ENCODE measurements around the gene CRB2.

CRB2 gene

GRCh38 chr9:123417289-123418051 lies 61.5 kb downstream of the CRB2 start:
- no peaks in the 10 kb centered on the region for H3K27me3 ChIP-seq (ENCODE audit: control insufficient read depth, low read length)
- no peak overlapping the region for H3K27ac ChIP-seq (ENCODE audit: low read depth, low read length)
- no peaks in the 10 kb centered on the region for H3F3A ChIP-seq (ENCODE audit: control insufficient read depth, insufficient read depth)
- H3K4me2 ChIP-seq (ENCODE audit: low read length), result no peak overlapping the region
- no peaks in the 10 kb centered on the region for H3K4me1 ChIP-seq (ENCODE audit: control insufficient read depth, low read length)
- TF ChIP-seq, protein P1, sequence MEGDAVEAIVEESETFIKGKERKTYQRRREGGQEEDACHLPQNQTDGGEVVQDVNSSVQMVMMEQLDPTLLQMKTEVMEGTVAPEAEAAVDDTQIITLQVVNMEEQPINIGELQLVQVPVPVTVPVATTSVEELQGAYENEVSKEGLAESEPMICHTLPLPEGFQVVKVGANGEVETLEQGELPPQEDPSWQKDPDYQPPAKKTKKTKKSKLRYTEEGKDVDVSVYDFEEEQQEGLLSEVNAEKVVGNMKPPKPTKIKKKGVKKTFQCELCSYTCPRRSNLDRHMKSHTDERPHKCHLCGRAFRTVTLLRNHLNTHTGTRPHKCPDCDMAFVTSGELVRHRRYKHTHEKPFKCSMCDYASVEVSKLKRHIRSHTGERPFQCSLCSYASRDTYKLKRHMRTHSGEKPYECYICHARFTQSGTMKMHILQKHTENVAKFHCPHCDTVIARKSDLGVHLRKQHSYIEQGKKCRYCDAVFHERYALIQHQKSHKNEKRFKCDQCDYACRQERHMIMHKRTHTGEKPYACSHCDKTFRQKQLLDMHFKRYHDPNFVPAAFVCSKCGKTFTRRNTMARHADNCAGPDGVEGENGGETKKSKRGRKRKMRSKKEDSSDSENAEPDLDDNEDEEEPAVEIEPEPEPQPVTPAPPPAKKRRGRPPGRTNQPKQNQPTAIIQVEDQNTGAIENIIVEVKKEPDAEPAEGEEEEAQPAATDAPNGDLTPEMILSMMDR (IDR thresholded peaks at IDR 0.05; ENCODE audit: low read depth, low read length, poor library complexity, severe bottlenecking), result peak; percentile 43
- TF ChIP-seq EZH2phosphoT487 (IDR thresholded peaks at IDR 0.05; ENCODE audit: borderline replicate concordance, low read length), result no peak
- H3K79me2 ChIP-seq (ENCODE audit: control insufficient read depth, low read length), result no peaks in the 10 kb centered on the region
- H3K4me3 ChIP-seq (ENCODE audit: low read length), result no peak overlapping the region
- H4K20me1 ChIP-seq (ENCODE audit: control insufficient read depth, insufficient read depth, low read depth, low read length), result no peaks in the 10 kb centered on the region
- no peaks in the 10 kb centered on the region for H3K9me2 ChIP-seq (replicated peaks; ENCODE audit: control insufficient read depth, low read length)
- H3K9me3 ChIP-seq (ENCODE audit: control insufficient read depth, insufficient read depth, low read length), result no peaks in the 10 kb centered on the region
- H3K36me3 ChIP-seq (ENCODE audit: control insufficient read depth, low read length), result no peaks in the 10 kb centered on the region

DNA sequence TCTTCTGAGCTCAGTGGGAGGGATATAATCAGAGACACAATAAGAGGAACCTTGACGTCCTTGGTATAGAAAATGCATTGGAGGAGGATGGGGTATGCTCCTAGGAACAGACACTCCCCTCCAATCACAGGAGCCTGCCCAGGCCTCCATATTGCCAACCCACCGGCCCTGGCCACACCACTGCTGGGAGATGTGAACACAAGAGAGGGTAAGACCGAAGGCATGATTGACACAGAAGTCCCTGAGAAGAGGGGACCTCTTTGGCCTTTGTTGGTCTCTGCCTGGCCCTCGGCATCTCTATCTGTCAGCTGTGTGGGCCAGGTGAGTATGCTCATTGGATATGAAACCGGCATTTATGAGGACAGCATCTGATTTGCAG lies 62.0 kb downstream of the CRB2 start:
- no peak overlapping the region for H3K4me2 ChIP-seq (ENCODE audit: low read length)
- no peaks in the 10 kb centered on the region for H3K27me3 ChIP-seq (ENCODE audit: control insufficient read depth, low read length)
- no peaks in the 10 kb centered on the region for H3K79me2 ChIP-seq (ENCODE audit: control insufficient read depth, low read length)
- no peaks in the 10 kb centered on the region for H3K9me3 ChIP-seq (ENCODE audit: control insufficient read depth, insufficient read depth, low read length)
- H3K36me3 ChIP-seq (ENCODE audit: control insufficient read depth, low read length), result no peaks in the 10 kb centered on the region
- H3F3A ChIP-seq (ENCODE audit: control insufficient read depth, insufficient read depth), result no peaks in the 10 kb centered on the region
- H3K27ac ChIP-seq (ENCODE audit: low read depth, low read length), result no peak overlapping the region
- no peak overlapping the region for H3K4me3 ChIP-seq (ENCODE audit: low read length)
- no peaks in the 10 kb centered on the region for H3K4me1 ChIP-seq (ENCODE audit: control insufficient read depth, low read length)
- H4K20me1 ChIP-seq (ENCODE audit: control insufficient read depth, insufficient read depth, low read depth, low read length), result no peaks in the 10 kb centered on the region
- no peaks in the 10 kb centered on the region for H3K9me2 ChIP-seq (replicated peaks; ENCODE audit: control insufficient read depth, low read length)
- TF ChIP-seq, protein P1 (IDR thresholded peaks at IDR 0.05; ENCODE audit: low read depth, low read length, poor library complexity, severe bottlenecking), result no peak
- no peak for TF ChIP-seq EZH2phosphoT487 (IDR thresholded peaks at IDR 0.05; ENCODE audit: borderline replicate concordance, low read length)

DNA sequence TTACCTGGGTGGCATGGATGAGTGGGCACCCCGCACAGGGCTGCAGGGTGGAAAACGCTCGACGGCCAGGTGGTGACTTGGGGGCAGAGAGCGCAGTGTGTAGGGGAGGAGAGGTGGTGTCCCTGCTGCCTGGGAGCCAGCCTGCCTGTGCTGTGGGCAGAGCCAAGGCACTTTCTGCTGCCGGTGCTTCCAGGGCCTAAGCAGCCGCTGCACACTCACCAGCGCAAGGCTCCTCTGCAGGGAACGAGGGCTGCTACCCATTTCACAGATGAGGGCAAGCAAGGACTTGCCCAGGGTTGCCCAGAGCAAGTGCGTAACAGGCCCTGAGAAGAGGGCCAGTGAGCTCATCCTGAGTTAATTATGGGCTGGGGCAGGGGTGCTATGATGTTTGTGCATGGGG lies 62.5 kb downstream of the CRB2 start:
- Histone ChIP-seq H4K20me1 (ENCODE audit: control insufficient read depth, insufficient read depth, low read depth, low read length) (no peaks in the 10 kb centered on the region), H3K79me2 (ENCODE audit: control insufficient read depth, low read length) (no peaks in the 10 kb centered on the region), H3K4me3 (ENCODE audit: low read length) (no peak overlapping the region), H3K4me1 (ENCODE audit: control insufficient read depth, low read length) (no peaks in the 10 kb centered on the region), H3K27ac (ENCODE audit: low read depth, low read length) (no peak overlapping the region), H3K27me3 (ENCODE audit: control insufficient read depth, low read length) (no peaks in the 10 kb centered on the region), H3K9me2 (replicated peaks; ENCODE audit: control insufficient read depth, low read length) (no peaks in the 10 kb centered on the region), H3K36me3 (ENCODE audit: control insufficient read depth, low read length) (no peaks in the 10 kb centered on the region), H3K9me3 (ENCODE audit: control insufficient read depth, insufficient read depth, low read length) (no peaks in the 10 kb centered on the region), H3K4me2 (ENCODE audit: low read length) (no peak overlapping the region), H3F3A (ENCODE audit: control insufficient read depth, insufficient read depth) (no peaks in the 10 kb centered on the region)
- no peak for TF ChIP-seq EZH2phosphoT487 (IDR thresholded peaks at IDR 0.05; ENCODE audit: borderline replicate concordance, low read length)
- TF ChIP-seq, protein P1 (IDR thresholded peaks at IDR 0.05; ENCODE audit: low read depth, low read length, poor library complexity, severe bottlenecking), result no peak
